Sigmoid colon (tissue), 4 donors: ENCODE results near the gene ATRNL1.

Experiments used
- POLR2A ChIP-seq, 2 donors: fragments of 450-650 bp; IDR thresholded peaks; one replicate each; pipeline ENCODE4 v1.6.1; 2016; ENCODE audit warnings: antibody characterized with exemption in 2 of 2, mild to moderate bottlenecking in 2 of 2, moderate library complexity in 2 of 2
- POLR2AphosphoS5 ChIP-seq, 4 donors: sonication (generic); formaldehyde crosslinking; IDR thresholded peaks; one replicate each; pipeline ENCODE4 v1.6.1; 2017; ENCODE audit warnings: antibody characterized with exemption in 4 of 4

DNA sequence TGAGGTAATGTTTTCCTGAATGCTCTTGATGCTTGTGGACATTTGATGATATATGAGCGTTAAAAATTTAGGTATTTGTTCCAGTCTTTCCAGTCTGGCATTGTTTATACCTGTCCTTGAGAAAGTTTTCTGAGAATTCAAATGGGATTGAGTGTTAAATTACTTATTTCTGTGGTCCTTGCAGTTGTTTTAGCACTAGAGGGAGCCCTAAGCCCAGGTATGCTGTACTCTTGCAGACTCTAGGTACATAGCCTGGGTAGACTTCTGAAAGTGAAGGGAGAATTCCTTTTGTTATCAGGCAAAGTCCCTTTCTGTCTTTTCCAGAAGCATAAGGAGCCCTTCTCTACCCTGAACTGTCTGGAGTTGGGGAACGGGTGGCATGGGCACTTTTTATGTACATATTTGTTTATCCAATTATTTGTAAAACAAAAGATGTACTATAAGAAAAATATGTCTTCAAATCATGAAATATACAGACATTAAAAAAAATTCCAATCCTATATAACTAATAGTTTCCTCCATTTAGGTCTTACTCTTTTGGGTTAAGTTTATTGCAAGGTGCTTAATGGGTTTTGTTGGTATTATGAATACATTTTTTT lies 262.1 kb downstream of the ATRNL1 start:
- TF ChIP-seq POLR2A (IDR thresholded peaks at IDR 0.05) (no peak), POLR2AphosphoS5 (IDR thresholded peaks at IDR 0.05) (no peak)
